22Rv1 (cell line): ENCODE measurements around the gene C6orf118.

Experiments
- H3K27ac ChIP-seq: fragments of 450-650 bp; 2 replicates; pipeline ENCODE4 v1.5.1; 2017
- CTCF ChIP-seq: fragments of 450-650 bp; IDR thresholded peaks from 2 replicates; pipeline ENCODE4 v1.5.1; 2017; ENCODE audit warnings: mild to moderate bottlenecking
- ZFX ChIP-seq: fragments of 450-650 bp; IDR thresholded peaks from 2 replicates; pipeline ENCODE4 v1.6.1; 2017; ENCODE audit warnings: antibody characterized with exemption, borderline replicate concordance

C6orf118 gene

GRCh38 chr6:165308926-165309731 lies at the start of gene C6orf118:
Gene C6orf118 (minus strand): TSS chr6:165309605. CDS start chr6:165309586, 19 bp downstream.
- H3K27ac ChIP-seq, result no peak within 1 kb of the TSS
- TF ChIP-seq ZFX, result no peak

GRCh38 chr6:165345700-165346099 lies 36.3 kb upstream of the C6orf118 start:
- H3K27ac ChIP-seq, result no peak overlapping the region
- no peak for TF ChIP-seq CTCF
- no peak for TF ChIP-seq ZFX

- H3K27ac ChIP-seq, result no peak overlapping the region
- no peak for TF ChIP-seq CTCF
- no peak for TF ChIP-seq ZFX
Measured at GRCh38 chr6:165340532-165340931, 31.1 kb upstream of the C6orf118 start.

- no peak overlapping the region for H3K27ac ChIP-seq
- no peak for TF ChIP-seq CTCF
- no peak for TF ChIP-seq ZFX
Measured at GRCh38 chr6:165325609-165326008, 16.2 kb upstream of the C6orf118 start.

- TF ChIP-seq ZFX (no peak), CTCF (no peak)
- no peak overlapping the region for H3K27ac ChIP-seq
Measured at GRCh38 chr6:165321555-165322145, 12.2 kb upstream of the C6orf118 start.

GRCh38 chr6:165321150-165321549 lies 11.7 kb upstream of the C6orf118 start:
- no peak overlapping the region for H3K27ac ChIP-seq
- TF ChIP-seq CTCF (no peak), ZFX (no peak)

- H3K27ac ChIP-seq, result no peak overlapping the region
- no peak for TF ChIP-seq CTCF
- TF ChIP-seq ZFX, result no peak
Measured at GRCh38 chr6:165317723-165318122, 8.3 kb upstream of the C6orf118 start.

GRCh38 chr6:165306955-165307354 lies 2.5 kb downstream of the C6orf118 start:
- TF ChIP-seq CTCF, result no peak
- no peak for TF ChIP-seq ZFX
- H3K27ac ChIP-seq, result no peak overlapping the region
